ENCODE results near the gene LMNA.

DNA sequence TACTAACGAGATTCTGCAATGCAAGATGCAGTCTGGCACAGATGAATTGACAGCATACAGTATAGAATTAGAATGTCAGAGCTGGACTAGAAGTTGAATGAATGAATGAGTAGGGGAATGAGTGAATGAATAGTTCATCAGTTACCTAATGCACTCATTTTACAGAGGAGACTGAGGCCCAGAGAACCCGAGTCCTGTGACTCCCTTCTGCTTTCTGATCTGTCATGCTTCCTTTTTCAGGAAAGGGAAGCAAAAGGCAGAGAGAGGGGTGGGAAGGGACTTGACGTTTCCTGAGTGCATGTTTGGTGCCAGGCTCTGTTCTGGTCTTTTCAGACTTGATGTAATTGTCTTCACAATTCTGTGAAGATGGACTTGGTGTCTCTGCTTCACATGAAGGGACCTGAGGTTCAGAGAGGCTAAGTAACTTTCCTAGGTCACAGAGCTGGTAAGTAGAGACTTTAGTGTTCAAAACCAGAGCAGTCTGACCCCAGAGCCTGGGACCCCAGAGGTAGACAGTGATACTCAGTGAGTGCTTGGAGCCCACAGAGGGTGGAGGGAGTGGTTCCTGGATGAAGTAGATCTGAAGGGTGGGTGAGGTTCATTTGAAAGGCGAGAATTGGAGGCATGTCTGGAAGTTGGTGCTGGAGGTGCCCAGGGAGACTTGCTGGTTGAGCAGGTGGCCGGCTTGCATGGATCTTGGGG is 24.2 kb upstream of the LMNA start:
- TF ChIP-seq CTCF (IDR thresholded peaks at IDR 0.05; ENCODE audit: low read depth, low read length, poor library complexity, severe bottlenecking) = no peak
- no peak for TF ChIP-seq EZH2phosphoT487 (IDR thresholded peaks at IDR 0.05; ENCODE audit: borderline replicate concordance, low read length)
